HepG2 (cell line): ENCODE data around the gene CLDN15.

Source experiments
- CC2D1A ChIP-seq: sonication (generic); formaldehyde crosslinking; IDR thresholded peaks from 2 replicates; pipeline ENCODE4 v1.8.1; 2023; ENCODE audit warnings: mild to moderate bottlenecking, missing genetic modification reagents
- CHD2 ChIP-seq: IDR thresholded peaks from 2 replicates; pipeline ENCODE4 v1.6.1; 2011; ENCODE audit warnings: low read depth, low read length, improper control_type of control experiment
- CHD4 ChIP-seq: fragments of 200-600 bp; sonication (generic); IDR thresholded peaks from 2 replicates; pipeline ENCODE4 v1.7.0; 2017; ENCODE audit warnings: mild to moderate bottlenecking, low read length, borderline replicate concordance
- ETV6 ChIP-seq: sonication (generic); formaldehyde crosslinking; conservative IDR thresholded peaks from 2 replicates; pipeline ENCODE4 v1.4.0; 2020; ENCODE audit warnings: missing genetic modification reagents
- EZH2 ChIP-seq: conservative IDR thresholded peaks from 2 replicates; pipeline ENCODE4 v1.6.1; 2012; ENCODE audit warnings: mild to moderate bottlenecking, low read depth, low read length, moderate library complexity
- RBFOX2 ChIP-seq: fragments of 200-400 bp; formaldehyde crosslinking; IDR thresholded peaks from 2 replicates; pipeline ENCODE4 v1.6.1; 2017; ENCODE audit warnings: low read depth, mild to moderate bottlenecking, low read length
- USF2 ChIP-seq, 2 experiments: sonication (generic) in 1 of 2; formaldehyde crosslinking in 1 of 2; IDR thresholded peaks; 2 replicates each; pipeline versions ENCODE4 v1.5.1 to v1.6.1; 2011 to 2020; ENCODE audit warnings: borderline replicate concordance in 1 of 2, low read depth in 1 of 2, low read length in 1 of 2, mild to moderate bottlenecking in 1 of 2, missing genetic modification reagents in 1 of 2, moderate library complexity in 1 of 2
- ZBED4 ChIP-seq: sonication (generic); formaldehyde crosslinking; IDR thresholded peaks from 2 replicates; pipeline ENCODE4 v1.4.0; 2020; ENCODE audit warnings: missing genetic modification reagents, borderline replicate concordance
- ZBTB1 ChIP-seq: sonication (generic); formaldehyde crosslinking; IDR thresholded peaks from 2 replicates; pipeline ENCODE4 v1.4.0; 2020; ENCODE audit warnings: missing genetic modification reagents, borderline replicate concordance
- ZBTB46 ChIP-seq: sonication (generic); formaldehyde crosslinking; IDR thresholded peaks from 2 replicates; pipeline ENCODE4 v1.4.0; 2020; ENCODE audit warnings: mild to moderate bottlenecking, missing genetic modification reagents, borderline replicate concordance
- ZMAT5 ChIP-seq: sonication (generic); formaldehyde crosslinking; IDR thresholded peaks from 2 replicates; pipeline ENCODE4 v1.5.0; 2020; ENCODE audit warnings: mild to moderate bottlenecking, low read depth, missing genetic modification reagents, borderline replicate concordance

GRCh38 chr7:101202603-101202918, 35.0 kb downstream of the CLDN15 start:
- TF ChIP-seq CHD2 (no peak), ETV6 (CRISPR knock-in tag) (no peak), ZMAT5 (CRISPR knock-in tag) (no peak), EZH2 (no peak), ZBTB1 (CRISPR knock-in tag) (no peak), CC2D1A (CRISPR knock-in tag) (no peak), ZBED4 (no peak), USF2 (IDR thresholded peaks at IDR 0.05; ENCODE audit: low read depth, low read length) (no peak), USF2 (CRISPR knock-in tag; IDR thresholded peaks at IDR 0.05; ENCODE audit: borderline replicate concordance) (no peak), CHD4 (no peak), RBFOX2 (no peak), ZBTB46 (CRISPR knock-in tag) (no peak)
